ENCODE data around the gene PLBD2. TPM values are rescaled to one million over a fixed set of nuclear protein-coding genes. Genes with fewer than 3 reads are reported as not detected.

PLBD2 gene
- total RNA-seq, 2 experiments from 2014 or later, result 3.4 to 14.4 TPM

GRCh38 chr12:113424915-113425823 lies 66.8 kb downstream of the PLBD2 start:
- H3K79me2 ChIP-seq (ENCODE audit: insufficient read depth, low read depth, low read length), result no peaks in the 10 kb centered on the region
- CTCF ChIA-PET (ENCODE audit: unreplicated experiment), result interaction anchor here (0.6 to 0.8 kb wide), 4 partner anchors 12 to 559 kb away, joined by 3 to 5 read pairs (median 4); no protein-coding TSS in a partner anchor
- peak overlapping the region; percentile 64; the same call in 1 of the 2 replicates for H2AFZ ChIP-seq (ENCODE audit: low read length)
- no peak overlapping the region for H3K4me3 ChIP-seq (ENCODE audit: low read depth, low read length, poor library complexity, severe bottlenecking)
- intact Hi-C loops (cut with micrococcal nuclease; ENCODE audit: unreplicated experiment), result loop anchor here (1.0 to 5.0 kb wide), 2 partner anchors 113 to 228 kb away; no protein-coding TSS in a partner anchor
- H3K36me3 ChIP-seq (ENCODE audit: insufficient read depth, low read length), result no peaks in the 10 kb centered on the region
- POLR2A ChIA-PET, result interaction anchor here (0.7 kb wide), 1 partner anchor 272 kb away, joined by 3 read pairs; no protein-coding TSS in a partner anchor
- peak overlapping the region; percentile 58; the same call in 1 of the 2 replicates for H3K4me2 ChIP-seq (ENCODE audit: low read length)
- TF ChIP-seq EZH2phosphoT487 (IDR thresholded peaks at IDR 0.05; ENCODE audit: borderline replicate concordance, low read depth, low read length), result no peak
- peak; percentile 92 for TF ChIP-seq CTCF (conservative IDR thresholded peaks at IDR 0.05; ENCODE audit: low read length)
- no peaks in the 10 kb centered on the region for H4K20me1 ChIP-seq (ENCODE audit: insufficient read depth, low read length)
- H3K27ac ChIP-seq (ENCODE audit: low read depth, low read length, poor library complexity, severe bottlenecking), result no peak overlapping the region
- DNase-seq (ENCODE audit: low spot score), result peak; percentile 50
- BruUV-seq (replicated peaks), result no TSS peak
- no peaks in the 10 kb centered on the region for H3K9me2 ChIP-seq (ENCODE audit: insufficient read depth, low read length)
- H3K9me3 ChIP-seq (ENCODE audit: low read length), result no peaks in the 10 kb centered on the region
- H3K4me1 ChIP-seq (ENCODE audit: insufficient read depth, low read length, poor library complexity, severe bottlenecking), result peaks cover 31% of the 10 kb centered on the region

GRCh38 chr12:113425960-113426453 lies 67.6 kb downstream of the PLBD2 start:
- peak; percentile 58 for DNase-seq (ENCODE audit: low spot score)
- Histone ChIP-seq H4K20me1 (ENCODE audit: insufficient read depth, low read length) (no peaks in the 10 kb centered on the region), H3K9me3 (ENCODE audit: low read length) (no peaks in the 10 kb centered on the region), H3K27ac (ENCODE audit: low read depth, low read length, poor library complexity, severe bottlenecking) (no peak overlapping the region), H3K9me2 (ENCODE audit: insufficient read depth, low read length) (no peaks in the 10 kb centered on the region), H3K4me2 (ENCODE audit: low read length) (peak overlapping the region; percentile 58), H3K79me2 (ENCODE audit: insufficient read depth, low read depth, low read length) (no peaks in the 10 kb centered on the region), H3K4me1 (ENCODE audit: insufficient read depth, low read length, poor library complexity, severe bottlenecking) (peaks cover 31% of the 10 kb centered on the region), H2AFZ (ENCODE audit: low read length) (peak overlapping the region; percentile 64; the same call in 1 of the 2 replicates), H3K4me3 (ENCODE audit: low read depth, low read length, poor library complexity, severe bottlenecking) (peak overlapping the region; percentile 30), H3K36me3 (ENCODE audit: insufficient read depth, low read length) (no peaks in the 10 kb centered on the region)
- no TSS peak for BruUV-seq (replicated peaks)
- intact Hi-C loops (cut with micrococcal nuclease; ENCODE audit: unreplicated experiment), result loop anchor here (1.0 kb wide), 1 partner anchor 114 kb away; no protein-coding TSS in a partner anchor
- ChIA-PET POLR2A (interaction anchor here (0.7 kb wide), 1 partner anchor 273 kb away, joined by 3 read pairs; no protein-coding TSS in a partner anchor), CTCF (ENCODE audit: unreplicated experiment) (interaction anchor here (0.6 to 0.8 kb wide), 3 partner anchors 13 to 226 kb away, joined by 4 to 5 read pairs (median 5); no protein-coding TSS in a partner anchor)
- TF ChIP-seq EZH2phosphoT487 (IDR thresholded peaks at IDR 0.05; ENCODE audit: borderline replicate concordance, low read depth, low read length) (no peak), CTCF (conservative IDR thresholded peaks at IDR 0.05; ENCODE audit: low read length) (no peak)

Measured in OCI-LY7 (cell line).